GM21447 (cell line): ENCODE data around the gene ARMH2.

Experiments used
- ATAC-seq: cut with Tn5 transposase; IDR thresholded peaks from one replicate; pipeline ENCODE4 v1.9.1; 2021; ENCODE audit not compliant: unreplicated experiment

Gene ARMH2

GRCh38 chr6:24821860-24822444, 23.2 kb upstream of the ARMH2 start:
- ATAC-seq: no peak

- ATAC-seq: no peak
Measured at GRCh38 chr6:24818346-24818745, 19.6 kb upstream of the ARMH2 start.

- ATAC-seq: no peak
Measured at GRCh38 chr6:24809728-24810127, 11.0 kb upstream of the ARMH2 start.

GRCh38 chr6:24807584-24807983, 8.9 kb upstream of the ARMH2 start:
- no peak for ATAC-seq

GRCh38 chr6:24802271-24803059, 3.7 kb upstream of the ARMH2 start:
- no peak for ATAC-seq

- no peak for ATAC-seq
Measured at GRCh38 chr6:24799541-24799915, 811 bp upstream of the ARMH2 start.

GRCh38 chr6:24797596-24798216, 1.0 kb downstream of the ARMH2 start:
- no peak for ATAC-seq

- ATAC-seq: no peak
Measured at GRCh38 chr6:24796616-24797290, 2.0 kb downstream of the ARMH2 start.

GRCh38 chr6:24795106-24795505, 3.6 kb downstream of the ARMH2 start:
- ATAC-seq: no peak

GRCh38 chr6:24788031-24788665, 10.6 kb downstream of the ARMH2 start:
- no peak for ATAC-seq

- no peak for ATAC-seq
Measured at GRCh38 chr6:24780206-24780605, 18.5 kb downstream of the ARMH2 start.

GRCh38 chr6:24779416-24780016, 19.2 kb downstream of the ARMH2 start:
- ATAC-seq: no peak

- no peak for ATAC-seq
Measured at GRCh38 chr6:24778878-24779277, 19.8 kb downstream of the ARMH2 start.

- ATAC-seq: no peak
Measured at GRCh38 chr6:24778121-24778520, 20.6 kb downstream of the ARMH2 start.

GRCh38 chr6:24777227-24777626, 21.5 kb downstream of the ARMH2 start:
- ATAC-seq: no peak

- ATAC-seq: peak; percentile 5
Measured at GRCh38 chr6:24775520-24776058, 23.1 kb downstream of the ARMH2 start.

- ATAC-seq: peak; percentile 87
Measured at GRCh38 chr6:24774696-24775519, 23.8 kb downstream of the ARMH2 start, which contains the start of gene GMNN. Gene GMNN (plus strand): TSS chr6:24774937. CDS start chr6:24777247, 2,310 bp downstream.

GRCh38 chr6:24768361-24768760, 30.4 kb downstream of the ARMH2 start:
- no peak for ATAC-seq

GRCh38 chr6:24766680-24767462, 31.8 kb downstream of the ARMH2 start:
- no peak for ATAC-seq
